Suprapubic skin (tissue), 4 donors: ENCODE results near the gene TCF12. TPM values are rescaled to one million over a fixed set of nuclear protein-coding genes. Genes with fewer than 3 reads are reported as not detected.
"Not testable (repeated sequence)": the region's sequence is repeated elsewhere in the genome, so short reads cannot be mapped to it uniquely, and the experiment has no call there.

ENCODE experiments used
- DNase-seq, 2 donors: peaks; one replicate each; pipeline ENCODE4 v3.0.0-alpha.2; 2019; ENCODE audit warnings: low spot score in 2 of 2
- H3K27ac ChIP-seq: fragments of 200-600 bp; sonication (generic); one replicate; pipeline ENCODE4 v1.5.1; 2019
- H3K27me3 ChIP-seq: fragments of 200-600 bp; sonication (generic); one replicate; pipeline ENCODE4 v1.5.1; 2019
- H3K36me3 ChIP-seq: fragments of 200-600 bp; sonication (generic); one replicate; pipeline ENCODE4 v1.5.1; 2019
- H3K4me1 ChIP-seq: fragments of 200-600 bp; sonication (generic); one replicate; pipeline ENCODE4 v1.5.1; 2019
- H3K4me3 ChIP-seq: fragments of 200-600 bp; sonication (generic); one replicate; pipeline ENCODE4 v1.5.1; 2019; ENCODE audit warnings: mild to moderate bottlenecking
- H3K9me3 ChIP-seq: fragments of 200-600 bp; sonication (generic); one replicate; pipeline ENCODE4 v1.5.1; 2019
- CTCF ChIP-seq, 2 donors: fragments of 200-600 bp in 1 of 2; fragments of 450-650 bp in 1 of 2; sonication (generic) in 1 of 2; IDR thresholded peaks; one replicate each; pipeline ENCODE4 v1.5.1; 2016 to 2019; ENCODE audit warnings: antibody characterized with exemption in 2 of 2, mild to moderate bottlenecking in 1 of 2, moderate library complexity in 1 of 2
- EP300 ChIP-seq: sonication (generic); formaldehyde crosslinking; IDR thresholded peaks from one replicate; pipeline ENCODE4 v1.6.1; 2017; ENCODE audit warnings: antibody characterized with exemption
- POLR2A ChIP-seq, 2 donors: fragments of 450-650 bp; IDR thresholded peaks; one replicate each; pipeline ENCODE4 v1.6.1; 2017; ENCODE audit warnings: antibody characterized with exemption in 2 of 2, mild to moderate bottlenecking in 2 of 2, moderate library complexity in 2 of 2
- POLR2AphosphoS5 ChIP-seq, 3 donors: sonication (generic); formaldehyde crosslinking; IDR thresholded peaks; one replicate each; pipeline ENCODE4 v1.6.1; 2017; ENCODE audit warnings: antibody characterized with exemption in 3 of 3
- WGBS: methylation state at CpG from one replicate; pipeline ENCODE4 v1.1.5; 2018; 5-methylcytosine and 5-hydroxymethylcytosine counted together
- total RNA-seq, 4 donors: library from RNA; depleted of rRNA; stranded (reverse); fragments of >200 nt; gene quantifications; one replicate each; pipeline ENCODE4 v1.1.0, GENCODE V29; 2016

Gene TCF12
- total RNA-seq, 4 donors from 2014 or later, result 91.3 to 118 (median 105) TPM

GRCh38 chr15:57091636-57092035, 173.2 kb downstream of the TCF12 start:
- Histone ChIP-seq H3K27me3 (no peaks in the 10 kb centered on the region), H3K4me1 (no peaks in the 10 kb centered on the region), H3K27ac (no peak overlapping the region), H3K4me3 (no peak overlapping the region), H3K9me3 (no peaks in the 10 kb centered on the region), H3K36me3 (no peaks in the 10 kb centered on the region)
- no peak for TF ChIP-seq POLR2AphosphoS5 (IDR thresholded peaks at IDR 0.05)
- TF ChIP-seq EP300, result no peak
- TF ChIP-seq CTCF (IDR thresholded peaks at IDR 0.05), result no peak
- no peak for TF ChIP-seq POLR2A (IDR thresholded peaks at IDR 0.05)
- DNase-seq, result no peak
- WGBS, result 95% methylated on average over 2 of the region's 2 CpGs

- Histone ChIP-seq H3K4me3 (no peak overlapping the region), H3K4me1 (no peaks in the 10 kb centered on the region), H3K9me3 (no peaks in the 10 kb centered on the region), H3K27ac (no peak overlapping the region), H3K27me3 (no peaks in the 10 kb centered on the region), H3K36me3 (no peaks in the 10 kb centered on the region)
- TF ChIP-seq POLR2A (IDR thresholded peaks at IDR 0.05), result no peak
- TF ChIP-seq EP300, result no peak
- no peak for TF ChIP-seq CTCF (IDR thresholded peaks at IDR 0.05)
- no peak for TF ChIP-seq POLR2AphosphoS5 (IDR thresholded peaks at IDR 0.05)
- DNase-seq, result no peak
Measured at GRCh38 chr15:57092252-57092651, 173.8 kb downstream of the TCF12 start.

- no peaks in the 10 kb centered on the region for H3K9me3 ChIP-seq
- H3K4me1 ChIP-seq, result no peaks in the 10 kb centered on the region
- no peak for TF ChIP-seq POLR2AphosphoS5 (IDR thresholded peaks at IDR 0.05)
- no peak for TF ChIP-seq CTCF (IDR thresholded peaks at IDR 0.05)
- no peak for TF ChIP-seq EP300
- no peak for TF ChIP-seq POLR2A (IDR thresholded peaks at IDR 0.05)
- H3K27ac ChIP-seq, result no peak overlapping the region
- H3K4me3 ChIP-seq, result no peak overlapping the region
- H3K27me3 ChIP-seq, result no peaks in the 10 kb centered on the region
- 88% methylated on average over 6 of the region's 6 CpGs for WGBS
- DNase-seq, result no peak
- H3K36me3 ChIP-seq, result no peaks in the 10 kb centered on the region
Measured at GRCh38 chr15:57094321-57095257, 176.1 kb downstream of the TCF12 start.

- Histone ChIP-seq H3K27ac (no peak overlapping the region), H3K9me3 (no peaks in the 10 kb centered on the region), H3K36me3 (no peaks in the 10 kb centered on the region), H3K27me3 (no peaks in the 10 kb centered on the region), H3K4me1 (no peaks in the 10 kb centered on the region), H3K4me3 (no peak overlapping the region)
- WGBS, result 69% methylated on average over 4 of the region's 4 CpGs
- no peak for DNase-seq
- no peak for TF ChIP-seq CTCF (IDR thresholded peaks at IDR 0.05)
- no peak for TF ChIP-seq POLR2AphosphoS5 (IDR thresholded peaks at IDR 0.05)
- TF ChIP-seq EP300, result no peak
- TF ChIP-seq POLR2A (IDR thresholded peaks at IDR 0.05), result no peak
Measured at GRCh38 chr15:57095896-57096295, 177.5 kb downstream of the TCF12 start.

- 79% methylated on average over 1 of the region's 1 CpG for WGBS
- no peaks in the 10 kb centered on the region for H3K36me3 ChIP-seq
- H3K27ac ChIP-seq, result no peak overlapping the region
- H3K27me3 ChIP-seq, result no peaks in the 10 kb centered on the region
- DNase-seq, result no peak
- TF ChIP-seq EP300, result no peak
- TF ChIP-seq POLR2AphosphoS5 (IDR thresholded peaks at IDR 0.05), result no peak
- TF ChIP-seq POLR2A (IDR thresholded peaks at IDR 0.05), result no peak
- no peak for TF ChIP-seq CTCF (IDR thresholded peaks at IDR 0.05)
- H3K4me1 ChIP-seq, result no peaks in the 10 kb centered on the region
- H3K9me3 ChIP-seq, result no peaks in the 10 kb centered on the region
- H3K4me3 ChIP-seq, result no peak overlapping the region
Measured at GRCh38 chr15:57097246-57097645, 178.8 kb downstream of the TCF12 start.

- not testable (repeated sequence) for H3K4me3 ChIP-seq, H3K4me1 ChIP-seq, H3K27me3 ChIP-seq, DNase-seq, H3K36me3 ChIP-seq, H3K9me3 ChIP-seq
- H3K27ac ChIP-seq, result peak overlapping the region; percentile 1
- 75% methylated on average over 4 of the region's 4 CpGs for WGBS
Measured at GRCh38 chr15:57097919-57098543, 179.6 kb downstream of the TCF12 start.
